ENCODE results near the gene DDX47. TPM values are rescaled to one million over a fixed set of nuclear protein-coding genes. Genes with fewer than 3 reads are reported as not detected.
"Not testable (repeated sequence)": the region's sequence is repeated elsewhere in the genome, so short reads cannot be mapped to it uniquely, and the experiment has no call there.

Gene DDX47
- total and polyA plus RNA-seq, 7 donors, result 22.8 to 56.9 (median 42.9) TPM

GRCh38 chr12:12819221-12819620, 6.1 kb downstream of the DDX47 start:
- WGBS, 2 donors, result 96 to 98% methylated on average over 2 of the region's 2 CpGs

DNA sequence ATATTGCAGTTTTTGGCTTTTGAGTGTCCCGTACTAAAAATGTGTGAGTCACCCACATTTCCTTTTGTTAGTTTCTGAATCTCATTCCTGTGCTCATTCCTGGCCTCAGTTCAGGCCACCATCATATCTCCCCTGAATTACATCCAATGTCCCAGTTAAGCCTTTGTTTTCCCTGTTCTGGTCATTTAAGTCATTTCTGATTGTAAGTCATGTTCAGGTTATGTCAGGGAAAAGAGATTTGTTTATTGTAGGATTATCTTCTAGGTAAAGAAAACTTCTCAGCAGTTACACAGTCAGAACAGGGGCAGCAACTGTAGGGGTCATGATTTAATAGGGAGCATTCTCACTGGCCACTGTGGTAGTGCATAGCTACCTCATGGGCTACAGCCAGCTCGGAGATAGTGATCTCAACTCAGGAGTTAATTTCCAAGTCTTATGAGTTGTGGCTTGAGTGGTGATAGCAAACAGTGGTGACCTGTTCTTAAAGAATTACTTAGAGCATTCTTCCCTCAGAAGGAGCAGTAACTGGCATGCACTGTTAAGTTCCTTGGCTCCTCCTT, 6.7 kb downstream of the DDX47 start:
- Histone ChIP-seq H3K27me3 (no peaks in the 10 kb centered on the region), H3K9me3 (no peaks in the 10 kb centered on the region), H3K4me3 (no peak overlapping the region), H3K27ac (peak overlapping the region; percentile 34 to 70 (median 58)), H3K36me3 (peaks cover 19 to 47% (median 31%) of the 10 kb centered on the region in 4 donors), H3K4me1 (peaks cover 0 to 43% (median 38%) of the 10 kb centered on the region in 4 donors)
- intact Hi-C loops (cut with DNase I), result loop anchor here (10.0 kb wide), 2 partner anchors 75 to 185 kb away; partner anchors contain the start of genes GPRC5A and HEBP1
- TF ChIP-seq EP300 (IDR thresholded peaks at IDR 0.05) (no peak), POLR2AphosphoS5 (IDR thresholded peaks at IDR 0.05) (no peak), POLR2A (IDR thresholded peaks at IDR 0.05) (no peak)
- TF ChIP-seq, protein P1, sequence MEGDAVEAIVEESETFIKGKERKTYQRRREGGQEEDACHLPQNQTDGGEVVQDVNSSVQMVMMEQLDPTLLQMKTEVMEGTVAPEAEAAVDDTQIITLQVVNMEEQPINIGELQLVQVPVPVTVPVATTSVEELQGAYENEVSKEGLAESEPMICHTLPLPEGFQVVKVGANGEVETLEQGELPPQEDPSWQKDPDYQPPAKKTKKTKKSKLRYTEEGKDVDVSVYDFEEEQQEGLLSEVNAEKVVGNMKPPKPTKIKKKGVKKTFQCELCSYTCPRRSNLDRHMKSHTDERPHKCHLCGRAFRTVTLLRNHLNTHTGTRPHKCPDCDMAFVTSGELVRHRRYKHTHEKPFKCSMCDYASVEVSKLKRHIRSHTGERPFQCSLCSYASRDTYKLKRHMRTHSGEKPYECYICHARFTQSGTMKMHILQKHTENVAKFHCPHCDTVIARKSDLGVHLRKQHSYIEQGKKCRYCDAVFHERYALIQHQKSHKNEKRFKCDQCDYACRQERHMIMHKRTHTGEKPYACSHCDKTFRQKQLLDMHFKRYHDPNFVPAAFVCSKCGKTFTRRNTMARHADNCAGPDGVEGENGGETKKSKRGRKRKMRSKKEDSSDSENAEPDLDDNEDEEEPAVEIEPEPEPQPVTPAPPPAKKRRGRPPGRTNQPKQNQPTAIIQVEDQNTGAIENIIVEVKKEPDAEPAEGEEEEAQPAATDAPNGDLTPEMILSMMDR (IDR thresholded peaks at IDR 0.05), result no peak
- no peak for DNase-seq
- 65 to 76% methylated on average over 2 of the region's 2 CpGs for WGBS, 2 donors

More at GRCh38 chr12:12819221-12819620, 6.1 kb downstream of the DDX47 start:
- Histone ChIP-seq H3K4me1 (peaks cover 0 to 49% (median 44%) of the 10 kb centered on the region in 4 donors), H3K27me3 (no peaks in the 10 kb centered on the region), H3K36me3 (peaks cover 13 to 42% (median 25%) of the 10 kb centered on the region in 4 donors), H3K9me3 (no peaks in the 10 kb centered on the region), H3K4me3 (no peak overlapping the region), H3K27ac (peak overlapping the region in 3 of 4 donors; percentile 56 to 70 (median 61))
- TF ChIP-seq POLR2AphosphoS5 (IDR thresholded peaks at IDR 0.05) (no peak), POLR2A (IDR thresholded peaks at IDR 0.05) (no peak), EP300 (IDR thresholded peaks at IDR 0.05) (no peak)
- TF ChIP-seq, protein P1 (IDR thresholded peaks at IDR 0.05), result no peak
- DNase-seq, result no peak
- intact Hi-C loops (cut with DNase I), result loop anchor here (10.0 kb wide), 2 partner anchors 76 to 186 kb away; partner anchors contain the start of genes GPRC5A and HEBP1

- DNase-seq; intact Hi-C loops (cut with DNase I); H3K27me3 ChIP-seq; H3K9me3 ChIP-seq; H3K4me3 ChIP-seq: not testable (repeated sequence)
- Histone ChIP-seq H3K27ac (peak overlapping the region; percentile 34 to 70 (median 58)), H3K36me3 (peaks cover 23 to 47% (median 37%) of the 10 kb centered on the region in 4 donors), H3K4me1 (peaks cover 0 to 37% (median 32%) of the 10 kb centered on the region in 4 donors)
- WGBS, 2 donors, result 97 to 98% methylated on average over 11 of the region's 11 CpGs
Observed at GRCh38 chr12:12820376-12820775, 7.2 kb downstream of the DDX47 start.

- 88 to 93% methylated on average over 6 of the region's 6 CpGs for WGBS, 2 donors
- Histone ChIP-seq H3K4me1 (peaks cover 0 to 25% (median 19%) of the 10 kb centered on the region in 4 donors), H3K27me3 (no peaks in the 10 kb centered on the region), H3K36me3 (peaks cover 26 to 61% (median 53%) of the 10 kb centered on the region in 4 donors), H3K4me3 (no peak overlapping the region), H3K27ac (no peak overlapping the region), H3K9me3 (no peaks in the 10 kb centered on the region)
- TF ChIP-seq POLR2A (IDR thresholded peaks at IDR 0.05), result no peak
- no peak for TF ChIP-seq EP300 (IDR thresholded peaks at IDR 0.05)
- no peak for TF ChIP-seq POLR2AphosphoS5 (IDR thresholded peaks at IDR 0.05)
- TF ChIP-seq, protein P1 (IDR thresholded peaks at IDR 0.05), result no peak
- no peak for DNase-seq
- intact Hi-C loops (cut with DNase I), result no loop called here
Observed at GRCh38 chr12:12821975-12822374, 8.8 kb downstream of the DDX47 start.

GRCh38 chr12:12822886-12823285, 9.7 kb downstream of the DDX47 start:
- 96% methylated on average over 4 of the region's 4 CpGs for WGBS, 2 donors
- Histone ChIP-seq H3K36me3 (peaks cover 26 to 70% (median 61%) of the 10 kb centered on the region in 4 donors), H3K4me1 (peaks cover 0 to 25% (median 17%) of the 10 kb centered on the region in 4 donors), H3K27ac (no peak overlapping the region), H3K4me3 (no peak overlapping the region), H3K27me3 (no peaks in the 10 kb centered on the region), H3K9me3 (no peaks in the 10 kb centered on the region)
- intact Hi-C loops (cut with DNase I), result no loop called here
- DNase-seq, result no peak
- TF ChIP-seq, protein P1 (IDR thresholded peaks at IDR 0.05), result no peak
- TF ChIP-seq EP300 (IDR thresholded peaks at IDR 0.05), result no peak
- TF ChIP-seq POLR2AphosphoS5 (IDR thresholded peaks at IDR 0.05), result no peak
- no peak for TF ChIP-seq POLR2A (IDR thresholded peaks at IDR 0.05)
